KOPT-K1 (cell line): ENCODE data around the gene PELI1.

Source experiments
- H3K27ac ChIP-seq: fragments of 200-600 bp; sonication (generic); 2 replicates; pipeline ENCODE4 v1.5.1; 2016; ENCODE audit warnings: antibody characterized with exemption, mild to moderate bottlenecking, low read depth, low read length; ENCODE audit not compliant: poor library complexity, severe bottlenecking
- H3K36me3 ChIP-seq: fragments of 200-600 bp; sonication (generic); 2 replicates; pipeline ENCODE4 v1.5.1; 2017; ENCODE audit warnings: antibody characterized with exemption, mild to moderate bottlenecking, low read length, moderate library complexity; ENCODE audit not compliant: insufficient read depth
- H3K9me3 ChIP-seq: fragments of 200-600 bp; sonication (generic); 2 replicates; pipeline ENCODE4 v1.5.1; 2017; ENCODE audit warnings: antibody characterized with exemption, low read length, mild to moderate bottlenecking; ENCODE audit not compliant: insufficient read depth, poor library complexity, severe bottlenecking

PELI1 gene

GRCh38 chr2:64056021-64056420 is 88.2 kb downstream of the PELI1 start:
- Histone ChIP-seq H3K9me3 (no peaks in the 10 kb centered on the region), H3K36me3 (no peaks in the 10 kb centered on the region), H3K27ac (no peak overlapping the region)

DNA sequence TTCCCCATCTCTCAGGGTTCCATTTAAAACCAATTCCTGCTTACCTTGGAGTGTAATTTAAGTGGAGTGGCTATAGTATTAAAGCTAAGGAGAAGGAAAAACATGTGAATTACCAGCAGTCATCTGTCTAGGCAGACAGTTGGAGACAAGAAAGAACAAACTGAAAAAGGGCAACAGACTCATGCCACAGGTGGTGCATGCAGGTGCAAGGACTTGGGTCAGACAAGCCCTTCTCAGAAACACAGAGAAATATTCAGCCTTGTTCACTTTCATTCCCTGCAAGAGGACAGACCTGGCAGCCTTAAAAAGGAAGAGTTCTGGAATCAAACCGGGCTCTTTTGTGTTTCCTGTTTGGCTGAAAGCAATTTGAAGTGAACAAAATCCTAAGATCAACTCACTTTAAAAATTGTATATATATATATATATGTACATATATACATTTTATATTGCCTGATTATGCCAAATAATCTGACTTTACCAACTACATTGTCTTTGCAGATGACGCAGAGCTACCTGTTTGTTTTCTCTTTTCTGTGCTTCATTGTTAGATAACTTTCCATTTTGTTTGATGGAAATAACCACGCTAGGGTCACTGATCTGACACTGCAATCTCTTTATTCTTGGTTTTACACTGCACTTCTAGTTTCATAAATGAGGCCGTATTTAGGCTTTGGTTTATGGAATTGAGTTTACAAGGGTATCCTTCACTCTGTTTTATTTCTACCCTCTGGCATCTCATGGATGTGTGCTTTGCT is 89.9 kb downstream of the PELI1 start:
- no peaks in the 10 kb centered on the region for H3K36me3 ChIP-seq
- no peaks in the 10 kb centered on the region for H3K9me3 ChIP-seq
- H3K27ac ChIP-seq: no peak overlapping the region

GRCh38 chr2:64052463-64053241 is 91.6 kb downstream of the PELI1 start:
- no peaks in the 10 kb centered on the region for H3K36me3 ChIP-seq
- no peak overlapping the region for H3K27ac ChIP-seq
- no peaks in the 10 kb centered on the region for H3K9me3 ChIP-seq

DNA sequence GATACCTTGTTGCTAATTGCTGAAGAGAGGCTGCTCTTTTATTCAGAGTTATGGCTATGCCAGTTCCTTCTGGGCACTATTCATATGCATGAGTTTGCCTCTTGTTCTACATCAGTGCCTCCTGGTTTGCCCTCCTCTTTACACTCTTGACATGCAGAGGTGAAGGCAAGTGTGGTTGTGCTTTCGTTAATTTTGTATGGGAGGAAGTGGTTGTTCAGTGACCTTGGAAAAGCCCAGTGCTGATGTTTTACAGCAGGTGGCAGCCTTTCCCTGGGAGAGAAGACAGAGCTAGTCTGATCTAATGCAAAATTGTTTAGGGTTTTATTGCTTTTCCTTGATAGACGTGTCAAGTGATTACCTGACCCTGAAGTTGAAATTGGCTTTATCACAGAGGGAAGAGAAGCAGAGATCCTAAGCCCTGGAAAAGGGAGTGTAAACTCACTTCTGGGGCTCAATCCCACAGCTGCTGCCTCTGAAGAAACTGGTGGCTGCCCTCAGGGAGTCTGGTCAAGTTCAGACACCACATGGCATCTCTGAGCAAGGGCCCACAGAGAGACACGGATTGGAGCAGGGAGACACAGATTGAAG is 94.5 kb downstream of the PELI1 start:
- Histone ChIP-seq H3K36me3 (no peaks in the 10 kb centered on the region), H3K9me3 (no peaks in the 10 kb centered on the region), H3K27ac (no peak overlapping the region)

DNA sequence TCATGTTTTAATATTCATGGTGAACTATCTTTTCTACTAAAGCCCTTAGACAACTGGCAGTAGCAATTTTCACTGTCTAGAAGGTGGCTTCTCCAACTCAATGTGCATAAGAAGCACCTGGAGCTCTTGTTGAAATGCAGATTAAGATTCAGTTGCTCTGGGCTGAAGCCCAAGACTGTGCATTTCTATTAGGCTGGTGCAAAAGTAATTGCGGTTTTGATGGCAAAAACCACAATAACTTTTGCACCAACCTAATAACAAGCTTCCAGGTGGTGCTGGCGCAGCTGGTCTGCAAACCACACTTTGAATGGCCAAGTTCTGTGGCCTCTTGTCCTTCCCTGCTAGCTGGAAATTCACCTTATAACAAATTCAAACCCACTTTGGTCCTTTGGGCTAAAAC is 98.3 kb downstream of the PELI1 start:
- Histone ChIP-seq H3K9me3 (no peaks in the 10 kb centered on the region), H3K27ac (no peak overlapping the region), H3K36me3 (no peaks in the 10 kb centered on the region)
